ENCODE measurements around the gene RFFL.
"Not testable (repeated sequence)": the region's sequence is repeated elsewhere in the genome, so short reads cannot be mapped to it uniquely, and the experiment has no call there.

The RFFL gene

DNA sequence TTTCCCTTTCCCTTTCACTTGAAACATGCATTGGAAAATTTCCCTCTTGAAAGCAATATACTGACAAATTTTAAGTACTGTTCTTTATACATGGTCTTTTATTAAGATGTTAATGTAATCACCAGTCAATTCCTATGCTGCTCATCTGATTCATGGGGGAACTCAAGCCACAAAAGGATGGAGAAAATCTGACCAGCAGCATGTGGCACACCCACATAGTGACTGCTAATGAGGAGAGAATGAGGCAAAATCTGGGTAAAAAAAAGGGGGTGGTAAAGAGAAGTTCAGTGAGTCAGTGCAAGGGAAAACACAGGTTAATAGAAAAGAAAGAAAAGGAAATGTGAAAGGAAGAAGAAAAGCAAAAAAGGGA lies 11.3 kb downstream of the RFFL start:
- in situ Hi-C loops (cut with HindIII; ENCODE audit: low pct_unique_long_range_greater_than_20kb, low sequenced_read_pairs), result no loop called here
- no peak for DNase-seq (ENCODE audit: low read depth in 1 of 2, low spot score in 1 of 2)

GRCh38 chr17:35051579-35052240 lies 11.8 kb downstream of the RFFL start:
- no peak for TF ChIP-seq JUND (IDR thresholded peaks at IDR 0.05; ENCODE audit: low read depth)
- in situ Hi-C loops (cut with HindIII; ENCODE audit: low pct_unique_long_range_greater_than_20kb, low sequenced_read_pairs), result no loop called here
- no peak for DNase-seq (ENCODE audit: low read depth in 1 of 2, low spot score in 1 of 2)

More for the DNA sequence above, 11.3 kb downstream of the RFFL start:
- TF ChIP-seq JUND (IDR thresholded peaks at IDR 0.05; ENCODE audit: low read depth), result no peak

DNA sequence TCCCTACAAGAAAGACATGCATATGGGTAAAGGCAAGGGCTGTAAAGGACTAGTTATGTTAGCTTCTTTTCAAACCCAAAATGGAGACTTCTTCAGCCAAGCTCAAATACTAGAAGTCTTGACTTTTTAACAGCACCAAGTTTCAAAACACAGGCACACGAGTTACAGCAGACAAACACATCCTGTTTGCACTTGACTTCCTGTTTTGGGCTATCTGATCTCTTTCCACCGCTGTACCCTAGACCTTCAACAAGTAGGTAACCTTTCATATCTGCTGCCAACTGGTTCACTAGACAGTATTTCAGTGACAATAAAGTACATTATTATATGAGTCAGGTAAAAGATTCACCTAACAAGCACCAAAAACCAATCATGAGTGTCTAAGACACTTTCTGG lies 12.3 kb downstream of the RFFL start:
- in situ Hi-C loops (cut with HindIII; ENCODE audit: low pct_unique_long_range_greater_than_20kb, low sequenced_read_pairs), result no loop called here
- no peak for DNase-seq (ENCODE audit: low read depth in 1 of 2, low spot score in 1 of 2)
- no peak for TF ChIP-seq JUND (IDR thresholded peaks at IDR 0.05; ENCODE audit: low read depth)

DNA sequence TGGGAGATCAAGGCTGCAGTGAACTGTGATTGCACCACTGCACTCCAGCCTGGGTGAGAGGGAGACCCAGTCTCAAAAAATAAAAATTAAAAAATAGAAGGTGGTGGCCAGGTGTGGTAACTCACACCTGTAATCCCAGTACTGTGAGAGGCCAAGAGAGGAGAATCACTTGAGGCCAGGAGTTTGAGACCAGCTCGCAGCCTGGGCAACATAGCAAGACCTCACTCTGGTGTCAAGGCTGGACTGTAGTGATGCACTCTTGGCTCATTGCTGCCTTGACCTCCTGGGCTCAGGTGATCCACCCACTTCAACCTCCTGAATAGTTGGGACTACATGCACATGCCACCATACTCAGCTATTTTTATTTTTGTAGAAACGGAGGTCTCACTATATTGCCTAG lies 13.3 kb downstream of the RFFL start:
- DNase-seq (ENCODE audit: low read depth in 1 of 2, low spot score in 1 of 2), result no peak
- TF ChIP-seq JUND (IDR thresholded peaks at IDR 0.05; ENCODE audit: low read depth), result no peak
- in situ Hi-C loops (cut with HindIII; ENCODE audit: low pct_unique_long_range_greater_than_20kb, low sequenced_read_pairs), result no loop called here

GRCh38 chr17:35048685-35049379 lies 14.7 kb downstream of the RFFL start:
- peak in 1 of 2 experiments; percentile 18 for DNase-seq (ENCODE audit: low read depth in 1 of 2, low spot score in 1 of 2)
- no peak for TF ChIP-seq JUND (IDR thresholded peaks at IDR 0.05; ENCODE audit: low read depth)
- in situ Hi-C loops (cut with HindIII; ENCODE audit: low pct_unique_long_range_greater_than_20kb, low sequenced_read_pairs), result no loop called here

- no peak for TF ChIP-seq JUND (IDR thresholded peaks at IDR 0.05; ENCODE audit: low read depth)
- DNase-seq (ENCODE audit: low read depth in 1 of 2, low spot score in 1 of 2), result no peak
- in situ Hi-C loops (cut with HindIII; ENCODE audit: low pct_unique_long_range_greater_than_20kb, low sequenced_read_pairs), result no loop called here
Observed at GRCh38 chr17:35046740-35047283, 16.7 kb downstream of the RFFL start.

GRCh38 chr17:35046245-35046644 lies 17.3 kb downstream of the RFFL start:
- no peak for DNase-seq (ENCODE audit: low read depth in 1 of 2, low spot score in 1 of 2)
- in situ Hi-C loops (cut with HindIII; ENCODE audit: low pct_unique_long_range_greater_than_20kb, low sequenced_read_pairs), result no loop called here
- TF ChIP-seq JUND (IDR thresholded peaks at IDR 0.05; ENCODE audit: low read depth), result no peak

DNA sequence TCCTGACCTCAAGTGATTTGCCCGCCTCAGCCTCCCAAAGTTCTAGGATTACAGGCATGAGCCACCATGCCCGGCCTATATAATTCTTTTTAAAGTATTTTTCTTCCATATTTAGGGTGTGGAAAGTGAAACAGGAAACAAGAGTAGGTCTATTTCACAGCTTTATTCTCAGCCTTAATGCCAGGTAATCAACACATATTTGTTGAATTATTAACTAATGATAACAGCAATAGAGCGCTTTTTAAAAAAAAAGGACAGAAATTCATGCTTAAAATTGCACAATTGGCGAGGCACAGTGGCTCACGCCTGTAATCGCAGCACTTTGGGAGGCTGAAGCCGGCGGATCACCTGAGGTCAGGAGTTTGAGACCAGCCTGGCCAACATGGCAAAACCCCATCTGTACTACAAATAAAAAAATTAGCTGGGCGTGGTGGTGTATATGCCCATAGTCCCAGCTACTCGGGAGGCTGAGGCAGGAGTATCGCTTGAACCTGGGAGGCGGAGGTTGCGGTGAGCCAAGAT lies 18.0 kb downstream of the RFFL start:
- in situ Hi-C loops (cut with HindIII; ENCODE audit: low pct_unique_long_range_greater_than_20kb, low sequenced_read_pairs); DNase-seq (ENCODE audit: low read depth in 1 of 2, low spot score in 1 of 2): not testable (repeated sequence)

DNA sequence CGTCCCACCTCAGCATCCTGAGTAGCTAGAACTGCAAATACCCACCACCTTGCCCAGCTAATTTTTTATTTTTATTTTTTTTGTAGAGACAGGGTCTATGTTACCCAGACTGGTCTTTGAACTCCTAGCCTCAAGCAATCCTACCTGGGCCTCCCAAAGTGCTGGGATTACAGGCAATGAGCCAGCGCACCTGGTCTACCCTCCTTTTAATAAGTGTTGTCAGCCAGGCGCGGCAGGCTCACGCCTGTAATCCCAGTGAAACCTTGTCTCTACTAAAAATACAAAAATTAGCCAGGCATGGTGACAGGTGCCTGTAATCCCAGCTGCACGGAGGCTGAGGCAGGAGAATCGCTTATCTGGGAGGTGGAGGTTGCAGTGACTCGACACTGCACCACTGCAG lies 19.3 kb downstream of the RFFL start:
- TF ChIP-seq JUND (IDR thresholded peaks at IDR 0.05; ENCODE audit: low read depth), result no peak
- no peak for DNase-seq (ENCODE audit: low read depth in 1 of 2, low spot score in 1 of 2)
- in situ Hi-C loops (cut with HindIII; ENCODE audit: low pct_unique_long_range_greater_than_20kb, low sequenced_read_pairs), result no loop called here

- no peak for TF ChIP-seq JUND (IDR thresholded peaks at IDR 0.05; ENCODE audit: low read depth)
- DNase-seq (ENCODE audit: low read depth in 1 of 2, low spot score in 1 of 2), result no peak
- in situ Hi-C loops (cut with HindIII; ENCODE audit: low pct_unique_long_range_greater_than_20kb, low sequenced_read_pairs), result no loop called here
Observed at GRCh38 chr17:35041390-35041789, 22.1 kb downstream of the RFFL start.

- in situ Hi-C loops (cut with HindIII; ENCODE audit: low pct_unique_long_range_greater_than_20kb, low sequenced_read_pairs), result no loop called here
- no peak for TF ChIP-seq JUND (IDR thresholded peaks at IDR 0.05; ENCODE audit: low read depth)
- DNase-seq (ENCODE audit: low read depth in 1 of 2, low spot score in 1 of 2), result no peak
Observed at GRCh38 chr17:35038453-35038852, 25.1 kb downstream of the RFFL start.

DNA sequence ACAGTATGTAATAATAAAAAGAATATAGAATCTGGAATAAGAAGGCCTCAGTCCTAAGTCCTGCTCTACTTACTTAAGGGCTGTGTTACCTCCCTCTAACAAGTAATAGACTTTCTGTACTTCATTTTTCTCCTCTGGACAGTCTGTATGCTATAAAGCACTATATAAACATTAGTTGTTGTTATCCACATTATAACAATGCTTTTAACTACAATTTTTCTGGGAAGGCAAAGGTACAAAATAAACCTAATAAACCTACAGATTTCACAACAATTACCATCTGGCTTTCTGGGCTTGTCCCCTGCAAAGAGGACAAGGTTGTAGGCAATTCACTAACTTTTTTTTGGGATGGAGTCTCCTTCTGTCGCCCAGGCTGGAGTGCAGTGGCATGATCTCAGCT lies 32.7 kb downstream of the RFFL start:
- TF ChIP-seq JUND (IDR thresholded peaks at IDR 0.05; ENCODE audit: low read depth), result no peak
- no peak for DNase-seq (ENCODE audit: low read depth in 1 of 2, low spot score in 1 of 2)
- in situ Hi-C loops (cut with HindIII; ENCODE audit: low pct_unique_long_range_greater_than_20kb, low sequenced_read_pairs), result no loop called here

DNA sequence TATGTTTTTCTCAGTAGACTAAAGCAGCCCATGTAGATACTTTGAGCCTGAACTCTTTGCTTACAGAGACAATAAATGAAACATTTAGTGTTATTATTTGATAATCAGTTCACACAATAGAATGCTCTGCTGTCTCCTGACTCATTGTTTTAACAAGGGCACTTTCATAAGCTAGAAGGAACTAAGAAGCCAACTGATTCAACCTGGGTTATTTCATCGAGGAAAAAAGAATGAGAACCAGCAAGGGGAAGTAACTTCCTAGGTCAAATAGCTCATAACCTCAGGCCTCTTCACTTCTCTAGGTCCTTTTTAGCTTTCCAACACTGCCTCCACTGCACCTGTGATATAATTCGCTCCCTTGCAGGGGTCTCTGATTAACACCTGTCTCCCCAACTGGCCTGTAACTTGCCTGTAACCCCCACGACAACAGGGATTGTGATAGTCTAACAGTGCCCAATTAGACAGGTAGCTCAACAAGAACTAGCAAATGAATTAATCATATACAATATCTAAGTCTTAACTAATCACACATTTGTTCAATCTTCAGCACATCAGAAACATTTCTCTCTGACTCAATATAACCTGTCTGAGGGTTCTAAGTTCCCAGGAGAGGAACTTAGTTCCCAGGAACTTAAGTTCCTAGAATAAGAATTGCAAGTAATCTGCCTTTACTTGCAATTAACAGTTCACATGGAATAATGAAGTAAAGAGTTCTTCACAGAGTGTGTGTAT lies 34.8 kb downstream of the RFFL start:
- in situ Hi-C loops (cut with HindIII; ENCODE audit: low pct_unique_long_range_greater_than_20kb, low sequenced_read_pairs), result no loop called here
- no peak for DNase-seq (ENCODE audit: low read depth in 1 of 2, low spot score in 1 of 2)
- TF ChIP-seq JUND (IDR thresholded peaks at IDR 0.05; ENCODE audit: low read depth), result no peak

- DNase-seq (ENCODE audit: low read depth in 1 of 2, low spot score in 1 of 2), result not testable (repeated sequence)
Observed at GRCh38 chr17:35028097-35028496, 35.4 kb downstream of the RFFL start.

More at GRCh38 chr17:35028097-35028496, 35.4 kb downstream of the RFFL start:
- in situ Hi-C loops (cut with HindIII; ENCODE audit: low pct_unique_long_range_greater_than_20kb, low sequenced_read_pairs), result not testable (repeated sequence)

Measured in T47D (cell line).